RPMI7951 (cell line): Measurements from ENCODE around the gene ROR2. TPM values are rescaled to one million over a fixed set of nuclear protein-coding genes. Genes with fewer than 3 reads are reported as not detected.
A peak's percentile ranks its signal among the peaks of the same experiment; 100 is the strongest.

Source experiments
- DNase-seq: peaks from one replicate; pipeline ENCODE4 v3.0.0-alpha.2; 2012; ENCODE audit warnings: low read depth
- total RNA-seq: library from RNA; depleted of rRNA; stranded (reverse); fragments of >200 nt; shearing (Covaris generic); gene quantifications from 2 replicates; pipeline ENCODE4 v1.2.3, GENCODE V29; 2014

The ROR2 gene
- total RNA-seq, 1 experiment from 2014 or later, result 0.12 TPM

DNA sequence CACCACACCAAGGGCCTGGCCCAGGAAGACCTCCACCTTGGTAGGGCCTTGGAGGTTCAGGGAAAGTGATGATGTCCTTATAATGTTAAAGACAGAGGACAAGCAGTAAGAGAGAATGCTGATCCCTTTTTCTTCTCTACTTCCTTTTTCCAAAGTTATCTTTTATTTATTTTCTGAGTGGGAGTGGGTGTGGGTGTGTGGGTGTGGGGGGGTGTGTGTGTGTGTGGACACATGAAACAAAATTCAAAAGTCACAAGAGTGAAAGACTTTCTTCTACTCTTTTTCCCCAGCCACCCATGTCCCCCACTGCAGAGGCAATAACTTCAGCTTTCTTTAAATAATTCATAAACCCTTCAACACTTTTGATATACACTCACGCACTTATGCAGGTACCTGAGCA lies 70.8 kb downstream of the ROR2 start:
- DNase-seq, result no peak

DNA sequence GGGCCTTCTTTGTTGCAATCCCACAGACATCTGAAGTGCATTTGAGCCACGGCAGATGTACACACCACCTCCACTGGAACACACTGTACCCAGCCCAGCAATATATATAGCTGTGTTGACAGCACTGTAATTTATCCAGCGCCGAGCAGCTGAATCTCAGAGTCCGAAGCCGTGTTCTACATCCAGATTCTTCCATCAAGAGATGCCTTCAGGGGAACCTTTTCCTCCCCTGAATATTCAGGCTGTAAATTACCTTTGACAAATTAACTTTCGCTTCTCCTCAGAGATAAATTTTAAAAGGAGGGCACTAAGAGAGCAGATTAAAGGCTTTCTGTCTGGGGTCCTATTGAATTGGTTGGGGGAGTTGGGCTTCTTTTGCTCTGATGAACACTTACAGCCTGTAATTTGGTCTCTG lies 76.4 kb downstream of the ROR2 start:
- no peak for DNase-seq

DNA sequence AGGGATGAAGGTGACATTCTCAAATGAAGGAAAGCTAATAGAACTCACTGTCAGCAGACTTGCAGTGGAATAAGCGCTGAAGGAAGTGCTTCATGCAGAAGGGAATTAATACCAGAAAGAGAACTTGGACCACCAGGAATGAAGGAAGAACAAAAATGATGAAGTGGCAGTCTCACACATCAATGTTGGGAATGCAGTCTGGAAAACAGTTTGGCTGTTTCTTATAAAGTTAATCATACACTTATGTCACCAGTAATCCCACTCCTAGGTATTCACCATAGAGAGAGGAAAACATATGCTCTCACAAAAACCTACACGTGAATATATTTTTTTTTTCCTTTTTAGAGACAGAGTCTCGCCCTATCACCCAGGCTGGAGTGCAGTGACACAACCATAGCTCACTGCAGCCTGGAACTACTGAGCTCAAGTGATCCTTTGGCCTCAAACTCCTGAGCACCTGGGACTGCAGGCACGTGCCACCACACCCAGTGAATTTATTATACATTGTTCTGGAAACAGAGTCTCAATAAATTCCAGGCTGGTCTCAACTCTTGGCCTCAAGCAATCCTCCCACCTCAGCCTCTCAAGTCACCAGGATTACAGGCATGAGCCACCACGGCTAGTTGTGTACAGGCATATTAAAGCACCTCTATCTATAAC lies 81.2 kb downstream of the ROR2 start:
- no peak for DNase-seq

DNA sequence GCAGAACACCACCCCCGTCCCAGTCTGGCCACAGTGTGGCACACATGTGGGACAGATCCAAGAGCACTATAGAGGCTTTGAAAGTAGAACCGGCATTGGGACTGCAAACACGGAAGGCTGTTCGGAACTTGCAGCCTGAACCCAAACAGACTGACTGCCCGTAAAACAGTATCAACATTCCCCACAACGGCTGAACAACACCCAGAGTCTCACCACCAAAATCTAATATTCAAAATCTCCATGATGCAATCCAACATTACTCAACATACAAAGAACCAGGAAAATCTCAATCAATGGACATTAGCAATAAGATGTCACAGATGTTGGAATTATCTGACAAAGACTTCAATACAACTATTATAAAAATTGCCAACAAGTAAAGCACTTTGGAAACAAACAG lies 82.3 kb downstream of the ROR2 start:
- no peak for DNase-seq

DNA sequence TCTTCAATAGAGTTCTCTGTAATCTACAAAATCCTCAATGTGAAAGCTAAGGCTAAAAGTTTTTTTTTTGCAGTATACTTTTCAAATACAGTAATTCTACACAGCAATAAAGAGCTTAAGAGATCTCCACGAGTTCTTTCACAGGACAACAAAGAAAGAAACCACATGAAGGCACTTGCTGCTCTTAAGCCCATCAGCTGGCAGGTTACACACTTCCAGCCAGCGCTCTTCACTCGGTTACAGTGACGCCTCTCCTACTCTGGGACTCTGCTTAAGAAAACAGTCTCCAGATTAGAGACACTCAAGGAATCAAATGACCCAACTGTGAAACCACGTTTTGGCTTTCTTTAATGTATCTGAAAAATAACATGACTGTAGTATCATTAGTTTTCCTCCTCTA lies 85.0 kb downstream of the ROR2 start:
- no peak for DNase-seq

DNA sequence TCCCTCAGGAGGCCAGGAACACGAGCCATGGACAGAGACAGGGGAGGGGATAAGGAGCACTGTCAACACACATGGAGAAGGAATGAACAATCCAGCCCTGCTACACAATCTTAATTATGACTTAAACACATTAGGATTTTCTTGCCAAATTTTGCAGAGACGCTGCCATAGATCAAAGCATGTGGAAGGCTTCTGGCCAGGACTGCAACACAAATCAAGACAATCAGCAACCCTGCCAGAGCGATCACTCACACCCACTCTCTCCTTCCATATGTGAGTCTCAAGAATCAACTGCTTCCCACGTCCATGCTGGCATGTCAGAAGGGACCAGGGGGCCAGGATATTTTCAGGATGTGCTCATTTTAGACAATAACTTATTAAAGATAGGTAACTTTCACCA lies 85.6 kb downstream of the ROR2 start:
- no peak for DNase-seq

DNA sequence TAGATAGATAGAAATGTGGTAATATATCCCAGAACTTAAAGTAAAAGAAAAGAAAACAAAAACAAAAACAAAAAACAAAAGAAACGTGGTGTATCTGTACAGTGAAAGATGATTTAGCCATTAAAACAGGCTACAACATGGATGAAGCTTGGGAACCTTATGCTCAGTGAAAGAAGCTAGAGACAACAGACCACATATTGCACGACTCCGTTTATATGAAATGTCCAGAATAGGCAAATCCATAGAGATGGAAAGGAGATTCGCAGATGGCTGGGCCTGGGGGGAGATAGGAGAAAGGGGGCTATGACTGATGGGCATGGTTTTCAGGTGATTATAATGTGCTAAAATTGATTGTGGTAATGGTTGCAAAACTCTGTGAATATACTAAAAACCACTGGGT lies 86.6 kb downstream of the ROR2 start:
- DNase-seq, result no peak

DNA sequence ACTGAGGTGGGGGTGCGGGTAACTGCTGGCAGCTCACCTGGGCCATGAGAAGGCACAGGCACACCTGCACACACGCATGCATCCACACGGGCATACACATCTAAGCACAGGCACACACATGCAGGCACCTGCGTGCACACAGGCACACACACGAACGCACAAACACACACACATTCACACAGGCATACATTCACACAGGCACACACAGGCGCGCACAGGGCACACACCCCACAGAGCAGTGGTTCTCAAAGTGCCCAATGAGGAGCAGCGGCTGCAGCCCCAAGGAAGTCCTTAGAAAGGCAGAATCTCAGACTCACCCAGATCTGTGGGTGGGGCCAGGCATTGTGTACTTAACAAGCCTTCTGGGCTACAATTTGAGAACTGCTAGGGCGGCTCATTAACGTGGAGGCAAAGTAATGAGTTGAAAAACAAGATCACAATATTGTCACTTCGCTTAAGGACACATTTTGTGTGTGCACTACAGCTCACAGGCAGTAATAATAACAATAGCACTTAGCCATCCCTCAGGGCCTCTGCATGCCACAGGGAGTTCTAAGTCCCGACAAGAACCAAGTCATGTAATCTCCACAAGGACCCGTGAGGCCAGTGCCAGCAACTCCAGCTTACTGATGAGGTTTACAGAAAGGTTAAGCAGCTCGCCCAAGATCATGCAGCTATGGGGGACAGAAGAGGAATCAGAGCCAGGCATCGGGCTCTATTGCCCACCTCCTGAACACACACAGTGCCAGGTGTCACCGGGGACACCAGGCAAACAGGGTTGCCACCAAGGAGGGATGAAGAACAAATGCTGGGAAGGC lies 91.6 kb downstream of the ROR2 start:
- DNase-seq, result no peak

DNA sequence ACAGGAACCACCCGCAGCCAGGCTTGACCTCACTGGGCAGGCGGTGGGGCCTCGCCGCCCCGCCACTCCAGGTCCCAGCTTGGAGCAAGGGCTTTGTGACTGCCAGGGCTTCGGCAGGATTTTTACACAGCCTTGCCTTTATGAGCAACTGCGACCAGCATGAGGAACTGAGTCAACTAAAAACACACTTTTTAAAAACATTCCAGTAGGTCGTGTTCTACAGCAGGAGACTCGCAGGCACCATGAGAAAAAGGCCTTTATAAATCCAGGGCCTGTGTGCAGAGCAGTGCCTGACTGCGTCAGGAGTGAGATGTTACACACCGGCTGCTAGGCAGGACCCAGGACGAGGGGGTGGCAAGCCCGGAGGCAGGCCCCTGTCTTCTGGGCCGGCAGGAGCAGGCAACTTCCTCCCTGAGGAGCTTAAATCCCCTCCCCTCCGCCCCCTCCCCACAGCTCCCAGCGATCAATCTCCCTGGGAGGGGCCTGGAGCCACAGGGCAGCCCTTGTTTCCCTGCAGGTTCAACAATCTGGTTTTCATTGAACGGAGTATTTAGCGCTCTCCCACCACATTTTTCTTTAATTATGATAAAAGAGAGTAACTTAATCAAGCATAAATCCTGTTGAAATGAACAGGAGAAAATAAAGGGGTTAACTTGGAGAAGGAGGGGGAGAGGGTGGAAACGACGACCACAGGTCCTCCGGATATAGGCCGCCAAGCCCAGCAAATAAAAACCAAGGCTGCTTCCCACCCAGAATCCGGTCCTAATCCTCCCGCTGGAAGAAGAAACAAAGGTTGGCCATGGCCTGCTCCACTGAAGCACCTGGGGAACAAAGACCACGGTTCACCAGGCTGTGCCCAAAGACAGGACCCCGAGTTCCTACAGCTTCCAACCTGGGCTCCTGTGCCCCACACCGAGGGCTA lies 92.5 kb downstream of the ROR2 start:
- no peak for DNase-seq

DNA sequence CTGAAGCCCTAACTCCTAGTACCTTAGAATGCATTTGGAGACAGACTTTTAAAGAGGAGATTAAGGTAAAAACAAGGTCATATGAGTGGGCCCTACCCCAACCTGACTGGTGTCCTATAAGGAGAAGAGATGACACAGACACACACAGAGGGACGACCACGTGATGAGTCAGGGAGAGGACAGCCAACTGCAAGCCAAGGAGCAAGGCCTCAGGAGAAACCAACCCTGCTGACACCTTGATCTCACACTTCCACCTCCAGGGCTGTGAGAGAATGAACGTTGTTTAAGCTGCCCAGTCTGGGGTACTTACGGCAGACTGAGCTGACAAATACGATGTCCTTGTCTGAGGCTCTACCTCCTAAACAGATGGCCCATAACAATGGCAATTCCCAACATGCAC lies 93.6 kb downstream of the ROR2 start:
- no peak for DNase-seq

DNA sequence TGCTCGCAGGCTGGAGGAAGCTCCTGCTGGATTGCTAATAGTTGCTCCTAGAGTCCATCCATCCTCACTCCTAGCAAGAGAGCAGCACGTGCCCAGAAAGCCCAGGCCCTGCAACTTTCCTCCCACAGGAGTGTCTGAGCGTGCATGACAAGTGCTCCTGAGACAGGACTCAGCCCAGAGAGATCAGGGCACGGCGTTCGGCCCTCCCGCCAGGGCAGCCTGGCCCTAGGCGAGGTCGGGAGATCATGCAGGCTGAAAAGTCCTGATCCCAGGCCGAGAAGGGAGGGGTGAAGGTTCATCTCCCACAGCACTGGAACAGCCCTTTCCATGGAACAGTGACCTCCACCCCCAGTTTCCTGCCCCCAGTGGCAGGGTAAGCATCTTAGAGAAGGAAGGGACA lies 94.8 kb downstream of the ROR2 start:
- DNase-seq, result no peak

DNA sequence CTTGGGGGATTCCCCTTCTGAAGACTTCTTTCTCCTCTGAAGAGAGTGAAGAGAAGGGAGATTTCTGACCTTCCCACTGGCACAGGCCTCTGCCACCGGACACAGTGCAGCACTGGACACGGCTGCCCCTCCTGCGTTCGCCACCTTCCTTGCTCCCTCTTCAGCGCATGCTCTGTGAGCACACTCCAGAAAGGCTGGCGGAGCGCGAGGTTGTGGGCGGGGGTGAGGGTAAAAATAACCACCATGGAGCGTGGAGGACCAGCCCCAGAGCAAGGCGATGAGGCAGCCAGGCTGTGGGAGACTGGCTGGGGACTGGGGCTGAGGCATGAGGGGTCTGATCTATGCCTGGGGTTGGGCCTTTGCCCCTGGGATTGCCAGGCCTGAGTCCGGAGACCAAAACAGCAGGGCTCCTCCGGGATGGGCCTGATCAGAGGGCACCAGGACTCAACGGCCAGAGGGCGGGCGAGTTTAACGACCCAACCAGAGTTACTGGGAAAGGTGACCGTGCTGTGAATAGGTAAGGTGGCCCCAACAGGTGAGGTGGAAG lies 97.2 kb downstream of the ROR2 start:
- no peak for DNase-seq

DNA sequence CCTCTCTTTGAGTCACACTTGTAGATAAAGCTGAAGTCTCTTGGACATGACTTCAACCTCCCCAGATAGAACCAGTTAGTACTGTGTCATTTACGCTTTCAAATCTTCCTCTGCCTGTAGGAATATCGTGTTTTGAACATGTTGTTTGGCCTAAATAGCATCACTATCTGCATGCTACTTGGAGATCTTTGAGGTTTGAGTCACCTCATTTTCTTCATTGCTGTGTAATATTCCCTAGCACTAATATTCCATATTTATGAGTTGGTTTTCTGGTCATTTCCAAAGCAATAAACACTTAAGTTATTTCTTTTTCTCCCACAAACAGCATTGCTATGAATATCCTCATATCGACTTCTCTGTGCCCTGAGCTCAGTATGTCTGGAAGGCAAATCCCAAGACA lies 100.3 kb downstream of the ROR2 start:
- no peak for DNase-seq

DNA sequence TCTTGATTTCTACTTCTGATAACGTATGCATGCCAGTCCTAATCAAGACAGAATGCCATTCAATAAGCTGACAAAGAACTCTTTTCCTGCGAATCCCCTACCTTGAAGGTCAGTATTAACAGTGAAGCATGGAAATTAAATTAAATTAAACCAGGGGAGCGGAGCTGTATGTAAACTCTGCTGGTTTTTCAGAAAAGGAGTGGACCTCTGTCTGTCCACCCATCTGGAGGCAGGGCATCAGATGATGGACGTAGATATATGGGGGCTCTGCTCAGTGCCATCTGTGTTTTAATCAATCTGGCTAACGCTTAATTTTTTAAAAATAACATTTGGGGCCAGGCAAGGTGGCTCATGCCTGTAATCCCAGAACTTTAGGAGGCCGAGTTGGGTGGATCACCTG lies 101.9 kb downstream of the ROR2 start:
- DNase-seq, result no peak

DNA sequence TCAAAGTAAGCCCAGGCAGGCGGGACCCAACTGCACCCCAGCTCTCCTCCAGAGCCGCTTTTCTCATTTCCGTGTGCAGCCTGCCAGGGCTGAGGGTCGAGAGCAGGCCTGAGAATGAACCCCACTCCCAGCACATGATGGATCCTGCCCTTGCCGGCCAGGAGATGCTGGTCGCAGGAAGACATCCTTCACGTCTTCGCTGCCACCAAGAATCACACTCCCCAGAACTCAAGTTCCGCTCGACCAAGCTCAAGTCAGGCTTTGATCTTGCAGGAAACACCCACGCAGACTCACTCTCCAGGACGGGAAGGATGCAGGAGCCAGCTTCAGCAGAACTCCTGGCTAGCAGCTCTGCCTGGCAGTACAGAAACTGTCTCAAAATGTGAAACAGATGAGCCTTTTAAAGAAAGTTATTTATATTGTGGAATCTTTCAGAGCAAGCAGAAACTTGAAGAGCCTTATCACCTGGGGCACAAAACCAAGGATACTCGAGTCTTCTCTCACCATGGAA lies 102.4 kb downstream of the ROR2 start:
- no peak for DNase-seq

DNA sequence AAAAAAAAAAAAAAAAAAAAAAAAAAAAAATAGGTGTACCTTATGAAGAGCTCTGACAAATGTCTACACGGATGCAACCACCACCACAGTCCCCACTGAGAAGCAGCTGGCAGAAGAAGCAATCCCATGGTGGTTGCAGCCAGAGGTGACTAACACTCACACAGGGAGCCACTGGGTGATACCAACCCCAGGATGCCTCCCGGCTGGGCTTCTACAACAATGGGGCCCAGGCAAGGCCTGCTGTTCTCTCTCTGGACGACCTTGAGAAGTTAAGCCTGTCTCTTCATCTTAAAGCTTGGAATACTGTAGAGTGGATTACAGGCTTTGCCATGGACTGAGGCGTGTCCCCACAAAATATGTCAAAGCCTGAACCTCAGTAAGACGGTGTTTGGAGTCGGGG lies 104.1 kb downstream of the ROR2 start:
- DNase-seq, result no peak

DNA sequence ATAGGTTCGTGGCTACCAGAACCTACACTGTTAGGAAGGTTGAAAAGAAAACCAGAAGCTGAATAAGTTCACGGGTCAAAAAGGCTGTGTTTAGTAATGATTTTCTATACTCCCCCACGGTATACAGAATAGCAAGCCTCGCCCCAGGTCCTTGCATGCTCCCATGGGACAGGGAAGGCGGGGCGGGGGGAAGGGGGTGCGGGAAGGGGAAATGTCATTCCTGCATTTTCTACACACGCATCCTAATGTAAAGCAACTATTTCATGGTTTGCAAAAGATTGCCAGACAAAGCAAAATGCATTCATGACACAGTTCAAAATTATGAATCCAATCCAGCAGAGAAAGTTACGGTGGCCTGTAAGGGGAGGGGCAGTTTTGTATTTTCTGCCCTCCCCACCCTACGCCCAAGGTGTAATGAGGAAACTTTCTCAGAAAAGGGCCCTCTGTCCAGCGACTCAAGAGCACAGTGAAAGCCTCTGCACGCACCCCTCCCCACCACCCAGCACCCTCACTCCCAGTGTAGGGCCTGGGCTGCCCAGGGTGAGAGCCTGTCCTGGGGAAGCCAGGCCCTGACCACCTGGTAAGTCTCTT lies 105.2 kb downstream of the ROR2 start:
- DNase-seq, result no peak

DNA sequence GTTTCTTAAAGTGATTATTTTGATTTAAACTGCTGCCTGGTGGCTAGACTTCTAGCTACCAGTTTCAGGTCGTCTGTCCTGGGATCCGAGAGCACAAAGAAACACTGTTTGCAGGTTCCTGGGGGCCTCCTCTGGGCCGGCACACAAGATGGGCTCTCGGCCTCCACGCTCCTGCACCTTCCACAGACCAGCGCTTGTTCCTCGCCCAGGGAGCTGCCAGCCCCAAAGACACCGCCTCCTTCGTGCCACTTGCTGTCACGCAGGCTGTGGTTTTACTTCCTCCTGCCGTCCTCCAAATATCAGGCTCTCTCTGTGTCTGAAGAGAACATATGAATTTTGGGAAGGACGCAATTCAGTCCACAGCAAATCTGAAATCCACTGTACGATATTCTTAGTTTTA lies 105.8 kb downstream of the ROR2 start:
- peak; percentile 30 for DNase-seq

DNA sequence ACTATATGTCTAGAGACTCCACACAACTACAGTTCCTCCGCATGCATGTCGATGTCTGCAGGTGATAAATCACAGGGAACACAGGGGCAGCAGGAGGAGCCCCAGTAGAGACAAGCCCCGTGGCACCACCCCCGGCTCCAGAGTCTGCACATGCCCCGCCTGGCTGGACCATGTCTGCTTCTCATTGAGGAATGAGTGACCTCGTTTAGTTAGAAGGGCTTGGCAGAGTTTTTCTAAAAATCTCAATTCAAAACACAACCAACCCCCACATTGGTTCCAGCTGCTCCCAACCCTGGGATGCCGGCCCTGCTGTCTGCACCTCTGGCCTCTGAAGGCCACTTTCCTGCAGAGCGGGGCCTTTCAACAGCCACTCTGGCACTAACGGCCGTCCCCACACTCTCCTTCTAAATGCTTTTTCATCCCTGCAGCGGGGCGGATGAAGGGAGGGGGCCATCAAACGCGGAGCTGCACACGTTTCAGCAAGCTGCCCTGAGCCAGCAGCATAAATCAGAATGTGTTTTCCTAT lies 106.3 kb downstream of the ROR2 start:
- DNase-seq, result no peak

DNA sequence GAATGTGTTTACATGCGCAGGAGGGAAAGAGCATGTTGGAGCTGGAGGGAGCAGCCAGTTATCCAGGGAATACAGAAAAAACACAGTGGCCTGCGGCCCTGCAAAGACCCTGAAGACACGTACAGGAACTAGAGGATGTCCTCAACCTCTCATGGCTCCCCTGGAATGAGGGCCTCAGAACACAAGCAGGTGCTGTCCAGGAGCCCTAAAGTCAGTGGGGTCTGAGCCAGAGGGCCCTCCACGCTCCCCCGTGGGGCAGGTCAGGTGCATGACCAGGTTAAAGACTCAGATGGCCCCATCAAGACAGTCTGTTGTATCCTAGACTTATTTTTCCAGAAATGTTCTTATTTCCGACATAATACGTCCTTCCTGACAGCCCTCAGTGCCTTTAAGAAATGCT lies 106.9 kb downstream of the ROR2 start:
- no peak for DNase-seq

DNA sequence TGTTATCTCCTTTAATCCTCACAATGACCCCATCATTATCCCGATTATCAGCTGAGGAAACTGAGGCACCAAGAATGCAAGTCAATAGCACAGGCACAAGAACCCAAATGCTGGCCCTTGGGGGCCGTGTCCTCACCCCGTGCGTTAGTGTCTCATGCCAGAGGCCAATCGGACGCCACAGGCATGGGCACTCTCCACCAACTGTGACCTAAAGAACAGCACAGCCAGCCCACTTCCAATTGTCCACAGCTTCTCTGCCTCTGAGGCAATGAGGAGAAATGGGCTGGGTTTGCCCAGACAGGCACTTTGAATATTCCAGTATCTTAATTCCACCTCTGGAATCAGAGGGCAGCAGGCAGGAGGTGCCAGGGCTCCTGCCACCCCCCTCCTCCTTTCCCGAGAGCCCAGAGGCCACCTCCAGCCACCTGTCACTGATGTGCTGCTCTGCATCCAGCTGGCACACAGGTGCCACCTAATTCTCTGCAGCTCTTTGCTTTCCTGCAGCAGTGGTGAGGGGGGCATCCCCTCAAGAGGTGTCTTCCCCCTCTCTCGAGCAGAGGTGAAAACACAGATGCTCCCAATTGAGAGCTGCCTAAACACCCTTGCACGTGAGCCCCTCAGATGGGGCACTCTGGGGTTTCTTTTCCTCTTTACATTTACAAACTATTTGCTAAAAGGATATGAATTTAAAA lies 107.5 kb downstream of the ROR2 start:
- DNase-seq, result no peak
